SU-DHL-6 (cell line): ENCODE results near the gene TXLNG.

Source experiments
- H2AFZ ChIP-seq: fragments of 200-600 bp; sonication (generic); 2 replicates; pipeline ENCODE4 v1.6.1; 2014; ENCODE audit warnings: low read depth, mild to moderate bottlenecking, moderate library complexity, mixed read lengths, antibody characterized with exemption, low read length; ENCODE audit not compliant: severe bottlenecking
- H3F3A ChIP-seq: fragments of 200-600 bp; shearing (Covaris generic); 2 replicates; pipeline ENCODE4 v1.6.0; 2016; ENCODE audit warnings: antibody characterized with exemption, mild to moderate bottlenecking; ENCODE audit not compliant: insufficient read depth
- H3K27ac ChIP-seq: fragments of 200-600 bp; sonication (generic); 2 replicates; pipeline ENCODE4 v1.5.1; 2016; ENCODE audit warnings: low read depth, mild to moderate bottlenecking, low read length, moderate library complexity, mixed read lengths
- H3K27me3 ChIP-seq: fragments of 200-600 bp; sonication (generic), shearing (Covaris generic); 2 replicates; pipeline ENCODE4 v1.6.0; 2014; ENCODE audit warnings: mild to moderate bottlenecking, low read length
- H3K36me3 ChIP-seq: fragments of 200-600 bp; sonication (generic); 2 replicates; pipeline ENCODE4 v1.6.1; 2014; ENCODE audit warnings: mild to moderate bottlenecking, low read length, mixed read lengths
- H3K4me2 ChIP-seq: fragments of 300-600, 200-600 bp; shearing (Covaris generic), sonication (generic); 2 replicates; pipeline ENCODE4 v1.6.0; 2014; ENCODE audit warnings: low read length, low read depth, mild to moderate bottlenecking; ENCODE audit not compliant: poor library complexity, severe bottlenecking
- H3K4me3 ChIP-seq: fragments of 200-600 bp; sonication (generic); 2 replicates; pipeline ENCODE4 v1.5.1; 2014; ENCODE audit warnings: antibody characterized with exemption, low read length, mild to moderate bottlenecking, mixed read lengths; ENCODE audit not compliant: insufficient read depth, poor library complexity, severe bottlenecking
- H3K79me2 ChIP-seq: fragments of 200-600 bp; sonication (generic); 2 replicates; pipeline ENCODE4 v1.6.1; 2014; ENCODE audit warnings: mild to moderate bottlenecking, low read length, moderate library complexity; ENCODE audit not compliant: insufficient read depth
- H3K9ac ChIP-seq: fragments of 200-600 bp; sonication (generic); 2 replicates; pipeline ENCODE4 v1.7.0; 2014; ENCODE audit warnings: mild to moderate bottlenecking, low read length
- H3K9me2 ChIP-seq: fragments of 200-600 bp; sonication (generic); replicated peaks from 2 replicates; pipeline ENCODE4 v1.6.1; 2014; ENCODE audit warnings: low read length; ENCODE audit not compliant: insufficient read depth
- H3K9me3 ChIP-seq: fragments of 200-600 bp; sonication (generic); 2 replicates; pipeline ENCODE4 v1.6.1; 2014; ENCODE audit warnings: low read length, mixed read lengths; ENCODE audit not compliant: insufficient read depth
- H4K20me1 ChIP-seq: fragments of 200-600 bp; sonication (generic); 2 replicates; pipeline ENCODE4 v1.6.1; 2014; ENCODE audit warnings: low read depth, mild to moderate bottlenecking, antibody characterized with exemption, low read length, moderate library complexity, mixed read lengths
- EZH2phosphoT487 ChIP-seq: fragments of 200-600 bp; sonication (generic), shearing (Covaris generic); conservative IDR thresholded peaks from 2 replicates; pipeline ENCODE4 v1.6.1; 2018; ENCODE audit warnings: mild to moderate bottlenecking, antibody characterized with exemption, low read length, moderate library complexity, mixed read lengths
- TF ChIP-seq, protein P1 (sequence below): fragments of 200-600 bp; sonication (generic); IDR thresholded peaks from one replicate; pipeline ENCODE4 v1.5.1; 2017; ENCODE audit warnings: antibody characterized with exemption, mild to moderate bottlenecking, low read length, moderate library complexity; ENCODE audit not compliant: insufficient read depth, poor library complexity, severe bottlenecking

TXLNG gene

DNA sequence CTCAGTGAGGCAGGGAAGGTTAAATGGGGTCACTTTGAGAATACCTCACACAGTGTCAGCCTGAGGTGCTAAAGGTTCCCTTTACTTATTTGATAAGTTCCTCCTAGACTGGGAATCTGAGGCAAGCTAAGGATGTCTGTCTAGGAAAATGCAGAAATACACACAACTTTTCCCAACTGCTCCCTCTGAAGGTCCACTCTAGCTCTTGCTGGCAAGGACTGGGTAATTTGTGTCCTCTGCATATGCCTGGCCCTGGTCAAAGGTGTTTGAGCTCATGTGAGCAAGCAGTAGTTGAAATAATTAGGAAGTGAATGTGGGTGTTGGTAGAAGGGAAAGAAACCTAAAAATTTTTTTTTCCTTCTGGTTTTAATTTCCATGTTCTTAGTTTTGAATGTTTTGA, 21.3 kb downstream of the TXLNG start:
- TF ChIP-seq, protein P1, sequence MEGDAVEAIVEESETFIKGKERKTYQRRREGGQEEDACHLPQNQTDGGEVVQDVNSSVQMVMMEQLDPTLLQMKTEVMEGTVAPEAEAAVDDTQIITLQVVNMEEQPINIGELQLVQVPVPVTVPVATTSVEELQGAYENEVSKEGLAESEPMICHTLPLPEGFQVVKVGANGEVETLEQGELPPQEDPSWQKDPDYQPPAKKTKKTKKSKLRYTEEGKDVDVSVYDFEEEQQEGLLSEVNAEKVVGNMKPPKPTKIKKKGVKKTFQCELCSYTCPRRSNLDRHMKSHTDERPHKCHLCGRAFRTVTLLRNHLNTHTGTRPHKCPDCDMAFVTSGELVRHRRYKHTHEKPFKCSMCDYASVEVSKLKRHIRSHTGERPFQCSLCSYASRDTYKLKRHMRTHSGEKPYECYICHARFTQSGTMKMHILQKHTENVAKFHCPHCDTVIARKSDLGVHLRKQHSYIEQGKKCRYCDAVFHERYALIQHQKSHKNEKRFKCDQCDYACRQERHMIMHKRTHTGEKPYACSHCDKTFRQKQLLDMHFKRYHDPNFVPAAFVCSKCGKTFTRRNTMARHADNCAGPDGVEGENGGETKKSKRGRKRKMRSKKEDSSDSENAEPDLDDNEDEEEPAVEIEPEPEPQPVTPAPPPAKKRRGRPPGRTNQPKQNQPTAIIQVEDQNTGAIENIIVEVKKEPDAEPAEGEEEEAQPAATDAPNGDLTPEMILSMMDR, result no peak
- no peak for TF ChIP-seq EZH2phosphoT487
- H3K36me3 ChIP-seq, result no peaks in the 10 kb centered on the region
- H3K27ac ChIP-seq, result peak overlapping the region; percentile 40
- H3K9me3 ChIP-seq, result no peaks in the 10 kb centered on the region
- no peak overlapping the region for H2AFZ ChIP-seq
- H3K27me3 ChIP-seq, result no peaks in the 10 kb centered on the region
- H3F3A ChIP-seq, result peaks cover 7% of the 10 kb centered on the region; the same call in 1 of the 2 replicates
- peaks cover 74% of the 10 kb centered on the region for H3K79me2 ChIP-seq
- no peak overlapping the region for H3K4me3 ChIP-seq
- H3K4me2 ChIP-seq, result no peak overlapping the region
- H4K20me1 ChIP-seq, result no peaks in the 10 kb centered on the region
- H3K9me2 ChIP-seq, result no peaks in the 10 kb centered on the region
- no peak overlapping the region for H3K9ac ChIP-seq

DNA sequence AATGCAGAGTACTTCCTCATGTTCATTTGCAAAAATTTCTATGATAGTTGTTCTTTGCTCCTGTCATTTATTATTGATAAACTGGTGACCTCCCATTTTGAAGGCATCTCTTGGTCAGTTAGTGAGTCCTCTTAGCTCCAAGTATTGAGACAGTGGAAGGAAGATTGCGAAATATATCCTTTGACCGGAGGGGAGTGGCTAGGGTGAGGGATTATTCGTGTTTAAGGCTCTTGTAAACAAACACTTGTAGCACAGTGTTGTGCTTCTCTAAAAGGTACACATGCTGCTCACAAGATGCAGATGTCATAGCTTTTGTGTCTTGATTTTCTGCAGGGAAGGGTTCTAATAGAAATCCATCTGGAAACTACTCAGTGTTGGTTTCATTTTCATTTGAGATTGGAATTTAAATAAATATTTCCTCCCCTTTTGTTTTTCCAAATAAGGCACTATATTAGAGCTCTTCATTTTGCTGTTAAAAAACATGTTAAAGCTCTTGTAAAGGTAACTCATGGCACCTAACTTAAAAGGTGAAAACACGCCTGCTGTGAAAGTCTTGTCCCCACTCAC, 21.8 kb downstream of the TXLNG start:
- Histone ChIP-seq H3K9me3 (no peaks in the 10 kb centered on the region), H3F3A (peaks cover 7% of the 10 kb centered on the region; the same call in 1 of the 2 replicates), H3K27ac (0 out of 2 replicates have a peak overlapping the region, but pooled peaks have one; percentile 11), H3K9me2 (no peaks in the 10 kb centered on the region), H3K36me3 (no peaks in the 10 kb centered on the region), H4K20me1 (no peaks in the 10 kb centered on the region), H2AFZ (no peak overlapping the region), H3K79me2 (peaks cover 72% of the 10 kb centered on the region), H3K4me2 (no peak overlapping the region), H3K4me3 (no peak overlapping the region), H3K9ac (no peak overlapping the region), H3K27me3 (no peaks in the 10 kb centered on the region)
- TF ChIP-seq EZH2phosphoT487, result no peak
- TF ChIP-seq, protein P1, result no peak

DNA sequence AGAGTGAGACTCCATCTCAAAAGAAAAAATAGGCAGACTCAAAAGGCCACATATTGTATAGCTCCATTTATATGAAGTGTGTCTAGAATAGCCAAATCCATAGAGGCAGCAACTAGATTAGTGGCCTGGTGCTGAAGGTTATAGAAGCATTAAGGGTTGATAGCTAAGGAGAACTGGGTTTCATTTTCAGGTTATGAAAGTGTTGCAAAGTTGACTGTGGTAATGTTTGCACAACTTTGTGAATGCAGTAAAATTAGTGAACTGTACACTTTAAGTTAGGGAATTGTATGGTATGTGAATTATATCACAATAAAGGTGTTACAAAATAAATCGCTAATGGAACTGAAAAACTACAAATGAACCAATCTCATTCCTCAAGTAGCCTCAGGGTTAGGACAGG, 28.3 kb downstream of the TXLNG start:
- no peaks in the 10 kb centered on the region for H4K20me1 ChIP-seq
- H3K9me3 ChIP-seq, result no peaks in the 10 kb centered on the region

More for the DNA sequence above, 28.3 kb downstream of the TXLNG start:
- Histone ChIP-seq H3K4me2 (no peak overlapping the region), H3K27me3 (no peaks in the 10 kb centered on the region), H2AFZ (no peak overlapping the region), H3F3A (no peaks in the 10 kb centered on the region; the same call in 1 of the 2 replicates), H3K9ac (no peak overlapping the region), H3K36me3 (no peaks in the 10 kb centered on the region), H3K4me3 (no peak overlapping the region), H3K9me2 (no peaks in the 10 kb centered on the region), H3K27ac (no peak overlapping the region), H3K79me2 (peaks cover 38% of the 10 kb centered on the region)
- TF ChIP-seq, protein P1, result no peak
- TF ChIP-seq EZH2phosphoT487, result no peak
